HEK293 (cell line): ENCODE data around the gene ZFP1.
A peak's percentile ranks its signal among the peaks of the same experiment; 100 is the strongest.

Experiments
- KLF10 ChIP-seq: fragments of 450-650 bp; IDR thresholded peaks from 2 replicates; pipeline ENCODE4 v1.5.1; 2018; ENCODE audit warnings: missing biosample characterization, mild to moderate bottlenecking, missing genetic modification characterization
- KLF8 ChIP-seq: fragments of 450-650 bp; formaldehyde crosslinking; IDR thresholded peaks from 2 replicates; pipeline ENCODE4 v1.5.1; 2016; ENCODE audit warnings: missing biosample characterization, missing genetic modification characterization
- PRDM6 ChIP-seq: fragments of 450-650 bp; formaldehyde crosslinking; IDR thresholded peaks from 2 replicates; pipeline ENCODE4 v1.5.1; 2017; ENCODE audit warnings: missing biosample characterization, missing genetic modification characterization
- SP7 ChIP-seq: fragments of 450-650 bp; formaldehyde crosslinking; IDR thresholded peaks from 2 replicates; pipeline ENCODE4 v1.5.1; 2016; ENCODE audit warnings: missing biosample characterization, missing genetic modification characterization
- TRIM28 ChIP-seq: IDR thresholded peaks from 2 replicates; pipeline ENCODE4 v1.6.1; 2011; ENCODE audit warnings: low read length, control low read depth, borderline replicate concordance
- WT1 ChIP-seq: fragments of 450-650 bp; formaldehyde crosslinking; IDR thresholded peaks from 2 replicates; pipeline ENCODE4 v1.5.1; 2016; ENCODE audit warnings: missing biosample characterization, missing genetic modification characterization
- ZBTB21 ChIP-seq: fragments of 450-650 bp; formaldehyde crosslinking; IDR thresholded peaks from 2 replicates; pipeline ENCODE4 v1.5.1; 2017; ENCODE audit warnings: missing biosample characterization, missing genetic modification characterization
- ZBTB26 ChIP-seq: fragments of 450-650 bp; formaldehyde crosslinking; optimal IDR thresholded peaks from 2 replicates; pipeline ENCODE3; 2016; ENCODE audit warnings: missing biosample characterization, mild to moderate bottlenecking, missing genetic modification characterization
- ZBTB49 ChIP-seq: fragments of 450-650 bp; formaldehyde crosslinking; IDR thresholded peaks from 2 replicates; pipeline ENCODE4 v1.5.1; 2016; ENCODE audit warnings: missing biosample characterization, missing genetic modification characterization, low read depth
- ZBTB8A ChIP-seq: fragments of 450-650 bp; formaldehyde crosslinking; IDR thresholded peaks from 2 replicates; pipeline ENCODE4 v1.5.1; 2016; ENCODE audit warnings: missing biosample characterization, missing genetic modification characterization
- ZFHX2 ChIP-seq: fragments of 450-650 bp; formaldehyde crosslinking; conservative IDR thresholded peaks from 2 replicates; pipeline ENCODE4 v1.5.1; 2016; ENCODE audit warnings: missing biosample characterization, missing genetic modification characterization
- ZFP3 ChIP-seq: fragments of 450-650 bp; formaldehyde crosslinking; IDR thresholded peaks from 2 replicates; pipeline ENCODE4 v1.5.1; 2016; ENCODE audit warnings: low read depth, missing biosample characterization, missing genetic modification characterization
- ZNF112 ChIP-seq: fragments of 450-650 bp; formaldehyde crosslinking; IDR thresholded peaks from 2 replicates; pipeline ENCODE4 v1.5.0; 2017; ENCODE audit warnings: missing biosample characterization, missing genetic modification characterization
- ZNF184 ChIP-seq: fragments of 450-650 bp; IDR thresholded peaks from 2 replicates; pipeline ENCODE4 v1.5.1; 2018; ENCODE audit warnings: missing biosample characterization, mild to moderate bottlenecking, missing genetic modification characterization
- ZNF223 ChIP-seq: fragments of 450-650 bp; formaldehyde crosslinking; IDR thresholded peaks from 2 replicates; pipeline ENCODE4 v1.5.1; 2016; ENCODE audit warnings: missing biosample characterization, missing genetic modification characterization
- ZNF266 ChIP-seq: fragments of 450-650 bp; formaldehyde crosslinking; IDR thresholded peaks from 2 replicates; pipeline ENCODE4 v1.5.1; 2016; ENCODE audit warnings: missing biosample characterization, missing genetic modification characterization, low read depth
- ZNF302 ChIP-seq: fragments of 450-650 bp; formaldehyde crosslinking; IDR thresholded peaks from 2 replicates; pipeline ENCODE4 v1.5.1; 2016; ENCODE audit warnings: missing biosample characterization, missing genetic modification characterization, low read depth
- ZNF398 ChIP-seq: fragments of 450-650 bp; formaldehyde crosslinking; IDR thresholded peaks from 2 replicates; pipeline ENCODE4 v1.5.1; 2017; ENCODE audit warnings: missing biosample characterization, missing genetic modification characterization
- ZNF449 ChIP-seq: fragments of 450-650 bp; formaldehyde crosslinking; IDR thresholded peaks from 2 replicates; pipeline ENCODE4 v1.5.1; 2017; ENCODE audit warnings: missing biosample characterization, mild to moderate bottlenecking, missing genetic modification characterization, moderate library complexity
- ZNF521 ChIP-seq: fragments of 450-650 bp; formaldehyde crosslinking; IDR thresholded peaks from 2 replicates; pipeline ENCODE4 v1.5.1; 2017; ENCODE audit warnings: missing biosample characterization, mild to moderate bottlenecking, missing genetic modification characterization
- ZNF561 ChIP-seq: fragments of 450-650 bp; IDR thresholded peaks from 2 replicates; pipeline ENCODE4 v1.5.1; 2018; ENCODE audit warnings: missing biosample characterization, missing genetic modification characterization, borderline replicate concordance
- ZNF623 ChIP-seq: fragments of 450-650 bp; formaldehyde crosslinking; IDR thresholded peaks from 2 replicates; pipeline ENCODE4 v1.5.1; 2016; ENCODE audit warnings: missing biosample characterization, missing genetic modification characterization
- ZNF626 ChIP-seq: fragments of 450-650 bp; sonication (Bioruptor Pico); formaldehyde crosslinking; IDR thresholded peaks from 2 replicates; pipeline ENCODE4 v1.5.1; 2018; ENCODE audit warnings: missing biosample characterization, missing genetic modification characterization, inconsistent platforms
- ZNF658 ChIP-seq: fragments of 450-650 bp; formaldehyde crosslinking; IDR thresholded peaks from 2 replicates; pipeline ENCODE4; 2016; ENCODE audit warnings: missing biosample characterization, missing genetic modification characterization
- ZNF660 ChIP-seq: fragments of 450-650 bp; IDR thresholded peaks from 2 replicates; pipeline ENCODE4 v1.5.1; 2018; ENCODE audit warnings: missing biosample characterization, mild to moderate bottlenecking, missing genetic modification characterization
- ZNF692 ChIP-seq: fragments of 450-650 bp; formaldehyde crosslinking; IDR thresholded peaks from 2 replicates; pipeline ENCODE4 v1.5.1; 2016; ENCODE audit warnings: missing biosample characterization, missing genetic modification characterization
- ZNF704 ChIP-seq: fragments of 450-650 bp; formaldehyde crosslinking; IDR thresholded peaks from 2 replicates; pipeline ENCODE4 v1.5.1; 2016; ENCODE audit warnings: missing biosample characterization, missing genetic modification characterization
- ZNF76 ChIP-seq: fragments of 450-650 bp; formaldehyde crosslinking; IDR thresholded peaks from 2 replicates; pipeline ENCODE4; 2016; ENCODE audit warnings: low read depth, missing biosample characterization, missing genetic modification characterization, borderline replicate concordance

Gene ZFP1

GRCh38 chr16:75148311-75149195 is at the start of gene ZFP1 (continued):
- TF ChIP-seq ZNF692 (tag by site-specific recombination) (peak; percentile 81), ZBTB8A (tag by site-specific recombination) (peak; percentile 97), KLF8 (peak; percentile 71), ZNF626 (tag by site-specific recombination) (no peak), ZNF223 (tag by site-specific recombination) (no peak), PRDM6 (no peak), ZNF302 (no peak), ZNF112 (no peak), ZNF449 (tag by site-specific recombination) (peak; percentile 56; the same call in 1 of the 2 replicates), ZNF658 (tag by site-specific recombination) (no peak), KLF10 (tag by site-specific recombination) (peak; percentile 67; the same call in 1 of the 2 replicates), ZBTB21 (no peak), ZNF76 (tag by site-specific recombination) (peak; percentile 95), ZNF561 (peak; percentile 99), ZNF623 (tag by site-specific recombination) (no peak), ZNF266 (tag by site-specific recombination) (no peak), ZFHX2 (peak; percentile 94), TRIM28 (no peak), ZNF184 (no peak), WT1 (tag by site-specific recombination) (peak; percentile 54; the same call in 1 of the 2 replicates), ZNF521 (tag by site-specific recombination) (no peak), ZNF398 (tag by site-specific recombination) (peak; percentile 45; the same call in 1 of the 2 replicates), ZFP3 (tag by site-specific recombination) (no peak), ZBTB26 (tag by site-specific recombination) (peak; percentile 98), ZBTB49 (tag by site-specific recombination) (no peak), ZNF660 (tag by site-specific recombination) (peak; percentile 62; the same call in 1 of the 2 replicates), ZNF704 (tag by site-specific recombination) (no peak), SP7 (tag by site-specific recombination) (peak; percentile 86)
